ENCODE data around the gene ZNF362.

DNA sequence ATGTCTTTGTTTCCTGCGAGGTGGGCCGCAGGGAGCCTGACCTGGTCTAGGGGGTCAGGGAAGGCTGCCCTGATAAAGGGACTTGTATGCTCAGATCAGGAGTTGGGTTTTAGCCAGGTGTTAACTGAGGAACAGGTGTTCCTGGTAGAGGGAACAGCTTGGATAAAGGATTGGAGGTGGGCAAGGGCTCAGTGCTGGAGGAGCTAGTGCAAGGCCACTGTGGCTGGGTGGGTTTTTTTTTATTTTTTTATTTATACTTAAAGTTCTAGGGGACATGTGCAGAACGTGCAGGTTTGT lies 33.5 kb downstream of the ZNF362 start:
- TF ChIP-seq, protein P1, sequence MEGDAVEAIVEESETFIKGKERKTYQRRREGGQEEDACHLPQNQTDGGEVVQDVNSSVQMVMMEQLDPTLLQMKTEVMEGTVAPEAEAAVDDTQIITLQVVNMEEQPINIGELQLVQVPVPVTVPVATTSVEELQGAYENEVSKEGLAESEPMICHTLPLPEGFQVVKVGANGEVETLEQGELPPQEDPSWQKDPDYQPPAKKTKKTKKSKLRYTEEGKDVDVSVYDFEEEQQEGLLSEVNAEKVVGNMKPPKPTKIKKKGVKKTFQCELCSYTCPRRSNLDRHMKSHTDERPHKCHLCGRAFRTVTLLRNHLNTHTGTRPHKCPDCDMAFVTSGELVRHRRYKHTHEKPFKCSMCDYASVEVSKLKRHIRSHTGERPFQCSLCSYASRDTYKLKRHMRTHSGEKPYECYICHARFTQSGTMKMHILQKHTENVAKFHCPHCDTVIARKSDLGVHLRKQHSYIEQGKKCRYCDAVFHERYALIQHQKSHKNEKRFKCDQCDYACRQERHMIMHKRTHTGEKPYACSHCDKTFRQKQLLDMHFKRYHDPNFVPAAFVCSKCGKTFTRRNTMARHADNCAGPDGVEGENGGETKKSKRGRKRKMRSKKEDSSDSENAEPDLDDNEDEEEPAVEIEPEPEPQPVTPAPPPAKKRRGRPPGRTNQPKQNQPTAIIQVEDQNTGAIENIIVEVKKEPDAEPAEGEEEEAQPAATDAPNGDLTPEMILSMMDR (IDR thresholded peaks at IDR 0.05; ENCODE audit: insufficient read depth, low read length) = no peak
- TF ChIP-seq GABPA (IDR thresholded peaks at IDR 0.05; ENCODE audit: low read depth) = no peak
- no peak for TF ChIP-seq POLR2AphosphoS5 (IDR thresholded peaks at IDR 0.05; ENCODE audit: low read depth)
- TF ChIP-seq, protein P2, sequence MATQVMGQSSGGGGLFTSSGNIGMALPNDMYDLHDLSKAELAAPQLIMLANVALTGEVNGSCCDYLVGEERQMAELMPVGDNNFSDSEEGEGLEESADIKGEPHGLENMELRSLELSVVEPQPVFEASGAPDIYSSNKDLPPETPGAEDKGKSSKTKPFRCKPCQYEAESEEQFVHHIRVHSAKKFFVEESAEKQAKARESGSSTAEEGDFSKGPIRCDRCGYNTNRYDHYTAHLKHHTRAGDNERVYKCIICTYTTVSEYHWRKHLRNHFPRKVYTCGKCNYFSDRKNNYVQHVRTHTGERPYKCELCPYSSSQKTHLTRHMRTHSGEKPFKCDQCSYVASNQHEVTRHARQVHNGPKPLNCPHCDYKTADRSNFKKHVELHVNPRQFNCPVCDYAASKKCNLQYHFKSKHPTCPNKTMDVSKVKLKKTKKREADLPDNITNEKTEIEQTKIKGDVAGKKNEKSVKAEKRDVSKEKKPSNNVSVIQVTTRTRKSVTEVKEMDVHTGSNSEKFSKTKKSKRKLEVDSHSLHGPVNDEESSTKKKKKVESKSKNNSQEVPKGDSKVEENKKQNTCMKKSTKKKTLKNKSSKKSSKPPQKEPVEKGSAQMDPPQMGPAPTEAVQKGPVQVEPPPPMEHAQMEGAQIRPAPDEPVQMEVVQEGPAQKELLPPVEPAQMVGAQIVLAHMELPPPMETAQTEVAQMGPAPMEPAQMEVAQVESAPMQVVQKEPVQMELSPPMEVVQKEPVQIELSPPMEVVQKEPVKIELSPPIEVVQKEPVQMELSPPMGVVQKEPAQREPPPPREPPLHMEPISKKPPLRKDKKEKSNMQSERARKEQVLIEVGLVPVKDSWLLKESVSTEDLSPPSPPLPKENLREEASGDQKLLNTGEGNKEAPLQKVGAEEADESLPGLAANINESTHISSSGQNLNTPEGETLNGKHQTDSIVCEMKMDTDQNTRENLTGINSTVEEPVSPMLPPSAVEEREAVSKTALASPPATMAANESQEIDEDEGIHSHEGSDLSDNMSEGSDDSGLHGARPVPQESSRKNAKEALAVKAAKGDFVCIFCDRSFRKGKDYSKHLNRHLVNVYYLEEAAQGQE (IDR thresholded peaks at IDR 0.05; ENCODE audit: insufficient replicate concordance, low read depth) = no peak

All from HL-60 (cell line).